HCT116 (cell line): Measurements from ENCODE around the gene ASIC1. TPM values are rescaled to one million over a fixed set of nuclear protein-coding genes. Genes with fewer than 3 reads are reported as not detected.

Experiments
- ATAC-seq: fragments of 200-7000 bp; cut with Tn5 transposase; 2 replicates; pipeline ENCODE4 v1.9.1; 2020; ENCODE audit warnings: mild to moderate bottlenecking, moderate library complexity
- BruUV-seq: library from RNA; stranded (reverse); fragments of 400-500 nt; replicated peaks from 2 replicates; lab custom pipeline; 2021; lab: Mats Ljungman, UMichigan
- CTCF ChIA-PET: fragments of 300-600 bp; sonication (Branson Sonifier 250); formaldehyde crosslinking; loops from one replicate; lab custom pipeline; 2021; ENCODE audit warnings: antibody characterized with exemption; lab: Charles Lee
- POLR2A ChIA-PET: fragments of 300-600, 350-600 bp; sonication (Branson Sonifier 250); formaldehyde crosslinking; loops from one replicate; lab custom pipeline; 2021; ENCODE audit warnings: antibody characterized with exemption; lab: Charles Lee
- RAD21 ChIA-PET, 2 experiments: fragments of 300-600 bp; sonication (Branson Sonifier 250); formaldehyde crosslinking; loops; one replicate each; lab custom pipeline; 2023; ENCODE audit warnings: low total read pairs in 2 of 2; ENCODE audit not compliant: uncharacterized antibody in 2 of 2, unreplicated experiment in 2 of 2, low non-redundant PET in 1 of 2; lab: Charles Lee
- DNase-seq: peaks from one replicate; pipeline ENCODE4 v3.0.0-alpha.2; 2010; ENCODE audit warnings: low read depth, low spot score
- H2AFZ ChIP-seq: fragments of 200-600 bp; shearing (Covaris generic), sonication (generic); 2 replicates; pipeline ENCODE4 v1.6.1; 2017; ENCODE audit warnings: low read depth, mixed run types, mixed read lengths, antibody characterized with exemption, low read length; ENCODE audit not compliant: poor library complexity, severe bottlenecking
- H3K27ac ChIP-seq: 2 replicates; pipeline ENCODE4 v1.5.1; 2012; ENCODE audit warnings: low read depth, low read length
- H3K27me3 ChIP-seq: fragments of 200-600 bp; sonication (generic); 2 replicates; pipeline ENCODE4 v1.6.1; 2016; ENCODE audit warnings: mixed run types, low read length, mixed read lengths; ENCODE audit not compliant: insufficient read depth
- H3K36me3 ChIP-seq, 2 experiments: fragments of 200-500 bp in 1 of 2; fragments of 200-600 bp in 1 of 2; sonication (Bioruptor generic) in 1 of 2; sonication (generic) in 1 of 2; 2 replicates each; pipeline versions ENCODE4 v1.5.1 to v1.6.1; 2014 to 2016; ENCODE audit warnings: low read length in 2 of 2, inconsistent platforms in 1 of 2, mixed read lengths in 1 of 2, mixed run types in 1 of 2; ENCODE audit not compliant: insufficient read depth in 2 of 2, control insufficient read depth in 1 of 2
- H3K4me1 ChIP-seq, 2 experiments: fragments of 200-600 bp in 1 of 2; sonication (generic) in 1 of 2; 2 replicates each; pipeline versions ENCODE4 v1.5.1 to v1.6.1; 2012 to 2017; ENCODE audit warnings: low read length in 2 of 2, inconsistent platforms in 1 of 2, mild to moderate bottlenecking in 1 of 2, mixed read lengths in 1 of 2, mixed run types in 1 of 2, moderate library complexity in 1 of 2; ENCODE audit not compliant: insufficient read depth in 2 of 2, control insufficient read depth in 1 of 2
- H3K4me2 ChIP-seq: fragments of 200-600 bp; sonication (generic); 2 replicates; pipeline ENCODE4 v1.6.1; 2017; ENCODE audit warnings: mixed run types, low read length, mixed read lengths
- H3K4me3 ChIP-seq, 2 experiments: fragments of 200-600 bp in 1 of 2; sonication (generic) in 1 of 2; replicated peaks in 1 of 2; 2 replicates each; pipeline ENCODE4 v1.5.1; 2011 to 2016; ENCODE audit warnings: low read length in 2 of 2, control low read depth in 1 of 2, low read depth in 1 of 2, mild to moderate bottlenecking in 1 of 2, mixed read lengths in 1 of 2, mixed run types in 1 of 2
- H3K79me2 ChIP-seq: fragments of 200-600 bp; sonication (generic); 2 replicates; pipeline ENCODE4 v1.6.1; 2017; ENCODE audit warnings: mild to moderate bottlenecking, mixed run types, low read length, moderate library complexity, mixed read lengths; ENCODE audit not compliant: insufficient read depth
- H3K9ac ChIP-seq: fragments of 200-600 bp; sonication (generic); 2 replicates; pipeline ENCODE4 v1.6.1; 2016; ENCODE audit warnings: low read length, mixed read lengths
- H3K9me2 ChIP-seq: fragments of 200-600 bp; sonication (generic), shearing (Covaris generic); 2 replicates; pipeline ENCODE4 v1.6.1; 2017; ENCODE audit warnings: mixed run types, mild to moderate bottlenecking, moderate library complexity; ENCODE audit not compliant: insufficient read depth
- H3K9me3 ChIP-seq, 2 experiments: fragments of 200-500 bp in 1 of 2; fragments of 200-600 bp in 1 of 2; sonication (Bioruptor generic) in 1 of 2; sonication (generic) in 1 of 2; 2 replicates each; pipeline ENCODE4 v1.6.1; 2014 to 2017; ENCODE audit warnings: low read length in 2 of 2, mixed read lengths in 2 of 2, inconsistent platforms in 1 of 2, low read depth in 1 of 2, mild to moderate bottlenecking in 1 of 2, mixed run types in 1 of 2, moderate library complexity in 1 of 2; ENCODE audit not compliant: control insufficient read depth in 1 of 2, insufficient read depth in 1 of 2
- H4K20me1 ChIP-seq: fragments of 200-600 bp; sonication (generic), shearing (Covaris generic); 2 replicates; pipeline ENCODE4 v1.6.1; 2017; ENCODE audit warnings: mixed run types, mild to moderate bottlenecking, moderate library complexity; ENCODE audit not compliant: insufficient read depth
- CBX3 ChIP-seq: IDR thresholded peaks from 2 replicates; pipeline ENCODE4 v1.6.1; 2012; ENCODE audit warnings: low read depth
- CTCF ChIP-seq, 3 experiments: fragments of 200-600 bp in 1 of 3; sonication (generic) in 1 of 3; IDR thresholded peaks in 2 of 3; conservative IDR thresholded peaks in 1 of 3; 2 replicates each; pipeline ENCODE4 v1.5.1; 2012 to 2017; ENCODE audit warnings: low read depth in 2 of 3, low read length in 2 of 3, antibody characterized with exemption in 1 of 3, borderline replicate concordance in 1 of 3, control low read depth in 1 of 3, mild to moderate bottlenecking in 1 of 3, mixed read lengths in 1 of 3, mixed run types in 1 of 3, moderate library complexity in 1 of 3; ENCODE audit not compliant: insufficient read depth in 1 of 3
- EGR1 ChIP-seq: IDR thresholded peaks from 2 replicates; pipeline ENCODE4 v1.6.1; 2012; ENCODE audit warnings: low read depth
- ELF1 ChIP-seq: IDR thresholded peaks from 2 replicates; pipeline ENCODE4 v1.6.1; 2012; ENCODE audit warnings: low read depth, borderline replicate concordance
- EZH2phosphoT487 ChIP-seq: fragments of 200-600 bp; IDR thresholded peaks from 2 replicates; pipeline ENCODE4 v1.6.1; 2018; ENCODE audit warnings: antibody characterized with exemption, borderline replicate concordance
- FOSL1 ChIP-seq: IDR thresholded peaks from 2 replicates; pipeline ENCODE4 v1.6.1; 2012; ENCODE audit warnings: low read depth
- JUND ChIP-seq: IDR thresholded peaks from 2 replicates; pipeline ENCODE4 v1.6.1; 2012
- MAX ChIP-seq: IDR thresholded peaks from 2 replicates; pipeline ENCODE4 v1.6.1; 2012
- POLR2A ChIP-seq: IDR thresholded peaks from 2 replicates; pipeline ENCODE4 v1.7.0; 2011; ENCODE audit warnings: borderline replicate concordance; ENCODE audit not compliant: insufficient read depth, insufficient read length; ENCODE audit errors: extremely low read depth
- POLR2AphosphoS5 ChIP-seq: IDR thresholded peaks from 2 replicates; pipeline ENCODE4 v1.6.1; 2011; ENCODE audit warnings: mild to moderate bottlenecking, low read depth, low read length, moderate library complexity
- RAD21 ChIP-seq: IDR thresholded peaks from 2 replicates; pipeline ENCODE4 v1.6.1; 2012; ENCODE audit warnings: low read depth, mild to moderate bottlenecking
- REST ChIP-seq: IDR thresholded peaks from 2 replicates; pipeline ENCODE4 v1.6.1; 2012; ENCODE audit warnings: low read depth
- SIN3A ChIP-seq: IDR thresholded peaks from 2 replicates; pipeline ENCODE4 v1.6.1; 2012; ENCODE audit warnings: low read depth
- SP1 ChIP-seq: IDR thresholded peaks from 2 replicates; pipeline ENCODE4 v1.6.1; 2012; ENCODE audit warnings: low read depth
- SRF ChIP-seq: IDR thresholded peaks from 2 replicates; pipeline ENCODE4 v1.6.1; 2012; ENCODE audit warnings: low read depth
- TCF7L2 ChIP-seq: IDR thresholded peaks from 2 replicates; pipeline ENCODE4 v1.7.0; 2011; ENCODE audit warnings: borderline replicate concordance, inconsistent platforms; ENCODE audit not compliant: insufficient read depth, insufficient read length; ENCODE audit errors: extremely low read depth
- YY1 ChIP-seq: IDR thresholded peaks from 2 replicates; pipeline ENCODE4 v1.6.1; 2011; ENCODE audit warnings: low read length, low read depth, moderate library complexity, mild to moderate bottlenecking; ENCODE audit not compliant: insufficient replicate concordance; ENCODE audit errors: extremely low read depth
- intact Hi-C: fragments of 100-400 bp; cut with micrococcal nuclease; formaldehyde crosslinking; loops from 2 replicates; pipeline ENCODE4 v1.10.0; 2022
- total RNA-seq: library from RNA; stranded (reverse); gene quantifications from one replicate; pipeline ENCODE4 v1.2.1, GENCODE V29; 2021; ENCODE audit not compliant: unreplicated experiment

Gene ASIC1
- total RNA-seq, 1 experiment from 2014 or later, result 28.9 TPM

GRCh38 chr12:50099302-50100008 lies 42.1 kb downstream of the ASIC1 start:
- Histone ChIP-seq H3K4me3 (no peak overlapping the region), H4K20me1 (no peaks in the 10 kb centered on the region), H2AFZ (no peak overlapping the region), H3K27me3 (no peaks in the 10 kb centered on the region), H3K4me1 (peaks cover 10 to 12% of the 10 kb centered on the region in 2 experiments), H3K9me2 (no peaks in the 10 kb centered on the region), H3K79me2 (no peaks in the 10 kb centered on the region; the same call in 1 of the 2 replicates)
- intact Hi-C loops, result no loop called here
- POLR2A ChIA-PET, result no interaction called here
- ATAC-seq, result no peak
- CTCF ChIA-PET, result interaction anchor here (1.2 to 2.7 kb wide), 2 partner anchors 15 to 76 kb away, joined by 3 to 11 read pairs; partner anchors contain the start of gene SMARCD1
- DNase-seq, result no peak
- TF ChIP-seq CBX3 (no peak), POLR2AphosphoS5 (no peak), SRF (no peak), YY1 (no peak), FOSL1 (no peak), SIN3A (no peak), JUND (no peak), POLR2A (no peak), RAD21 (no peak), CTCF (IDR thresholded peaks at IDR 0.05 in 2 of 3, conservative IDR thresholded peaks at IDR 0.05 in 1 of 3; ENCODE audit: borderline replicate concordance in 1 of 3, insufficient read depth in 1 of 3, low read depth in 2 of 3, low read length in 2 of 3) (no peak), TCF7L2 (no peak), EGR1 (no peak), EZH2phosphoT487 (no peak), ELF1 (no peak), SP1 (no peak), MAX (no peak), REST (no peak)
- TF ChIP-seq, all 23 proteins: peak for 0
- Histone ChIP-seq H3K4me2 (no peak overlapping the region), H3K9me3 (no peaks in the 10 kb centered on the region), H3K9ac (no peak overlapping the region), H3K36me3 (peaks cover 42 to 46% of the 10 kb centered on the region in 2 experiments), H3K27ac (no peak overlapping the region)
- BruUV-seq, result TSS peak; percentile 6
- RAD21 ChIA-PET, result no interaction called here
